GM21526 (cell line): ENCODE results near the gene ATF7IP.
"Not testable (repeated sequence)": the region's sequence is repeated elsewhere in the genome, so short reads cannot be mapped to it uniquely, and the experiment has no call there.

Experiments used
- ATAC-seq: cut with Tn5 transposase; IDR thresholded peaks from one replicate; pipeline ENCODE4 v1.9.1; 2021; ENCODE audit warnings: moderate library complexity; ENCODE audit not compliant: unreplicated experiment, low FRiP score

Gene ATF7IP, protein sequence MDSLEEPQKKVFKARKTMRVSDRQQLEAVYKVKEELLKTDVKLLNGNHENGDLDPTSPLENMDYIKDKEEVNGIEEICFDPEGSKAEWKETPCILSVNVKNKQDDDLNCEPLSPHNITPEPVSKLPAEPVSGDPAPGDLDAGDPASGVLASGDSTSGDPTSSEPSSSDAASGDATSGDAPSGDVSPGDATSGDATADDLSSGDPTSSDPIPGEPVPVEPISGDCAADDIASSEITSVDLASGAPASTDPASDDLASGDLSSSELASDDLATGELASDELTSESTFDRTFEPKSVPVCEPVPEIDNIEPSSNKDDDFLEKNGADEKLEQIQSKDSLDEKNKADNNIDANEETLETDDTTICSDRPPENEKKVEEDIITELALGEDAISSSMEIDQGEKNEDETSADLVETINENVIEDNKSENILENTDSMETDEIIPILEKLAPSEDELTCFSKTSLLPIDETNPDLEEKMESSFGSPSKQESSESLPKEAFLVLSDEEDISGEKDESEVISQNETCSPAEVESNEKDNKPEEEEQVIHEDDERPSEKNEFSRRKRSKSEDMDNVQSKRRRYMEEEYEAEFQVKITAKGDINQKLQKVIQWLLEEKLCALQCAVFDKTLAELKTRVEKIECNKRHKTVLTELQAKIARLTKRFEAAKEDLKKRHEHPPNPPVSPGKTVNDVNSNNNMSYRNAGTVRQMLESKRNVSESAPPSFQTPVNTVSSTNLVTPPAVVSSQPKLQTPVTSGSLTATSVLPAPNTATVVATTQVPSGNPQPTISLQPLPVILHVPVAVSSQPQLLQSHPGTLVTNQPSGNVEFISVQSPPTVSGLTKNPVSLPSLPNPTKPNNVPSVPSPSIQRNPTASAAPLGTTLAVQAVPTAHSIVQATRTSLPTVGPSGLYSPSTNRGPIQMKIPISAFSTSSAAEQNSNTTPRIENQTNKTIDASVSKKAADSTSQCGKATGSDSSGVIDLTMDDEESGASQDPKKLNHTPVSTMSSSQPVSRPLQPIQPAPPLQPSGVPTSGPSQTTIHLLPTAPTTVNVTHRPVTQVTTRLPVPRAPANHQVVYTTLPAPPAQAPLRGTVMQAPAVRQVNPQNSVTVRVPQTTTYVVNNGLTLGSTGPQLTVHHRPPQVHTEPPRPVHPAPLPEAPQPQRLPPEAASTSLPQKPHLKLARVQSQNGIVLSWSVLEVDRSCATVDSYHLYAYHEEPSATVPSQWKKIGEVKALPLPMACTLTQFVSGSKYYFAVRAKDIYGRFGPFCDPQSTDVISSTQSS

DNA sequence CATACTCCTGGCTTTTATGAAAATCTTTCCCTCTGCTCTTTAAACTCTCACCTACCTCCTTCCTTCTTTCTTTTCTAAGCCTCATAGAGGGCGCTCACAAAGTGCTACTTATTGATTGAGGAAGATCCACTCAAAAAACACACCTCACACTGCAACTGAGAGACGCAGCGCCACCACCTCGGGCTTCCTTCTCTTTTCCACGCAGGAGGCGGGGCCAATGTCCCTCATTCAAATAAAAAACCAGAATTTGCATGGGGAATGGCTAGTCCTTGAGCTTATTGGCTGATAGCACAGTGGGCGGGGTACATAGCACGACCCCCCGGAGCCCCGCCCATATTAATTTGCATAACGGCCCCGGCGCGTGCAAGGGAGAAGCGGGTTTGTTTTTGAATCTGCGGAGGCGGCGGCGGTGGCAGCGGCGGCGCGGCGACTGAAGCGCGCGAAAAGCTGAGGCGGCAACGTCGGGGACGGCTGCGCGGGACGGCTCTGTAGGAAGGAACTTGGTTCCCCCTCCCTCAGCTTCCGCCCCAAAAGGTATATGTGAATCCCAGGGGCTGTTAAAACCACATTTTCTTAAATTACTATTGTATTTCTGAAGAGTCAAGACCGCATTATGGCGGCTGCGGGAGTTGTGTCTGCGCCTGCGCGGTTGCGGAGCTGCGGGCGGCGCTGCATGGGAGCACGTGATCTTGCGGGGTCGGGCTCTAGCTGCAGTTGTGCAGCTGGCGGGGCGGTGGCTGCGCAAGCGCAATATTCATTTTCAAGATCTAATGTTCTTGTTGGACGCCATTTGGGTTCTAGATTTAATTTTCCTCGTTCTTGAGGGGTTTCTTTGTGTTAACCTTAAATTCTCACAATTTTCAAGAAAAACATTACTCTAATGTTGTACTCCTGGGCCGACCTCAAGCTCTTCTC is at the start of gene ATF7IP:
Gene ATF7IP (plus strand): TSS at position 389 of the 915 bp plus-strand sequence. CDS start 58,234 bp downstream, outside the sequence.
- ATAC-seq: peak; percentile 64

DNA sequence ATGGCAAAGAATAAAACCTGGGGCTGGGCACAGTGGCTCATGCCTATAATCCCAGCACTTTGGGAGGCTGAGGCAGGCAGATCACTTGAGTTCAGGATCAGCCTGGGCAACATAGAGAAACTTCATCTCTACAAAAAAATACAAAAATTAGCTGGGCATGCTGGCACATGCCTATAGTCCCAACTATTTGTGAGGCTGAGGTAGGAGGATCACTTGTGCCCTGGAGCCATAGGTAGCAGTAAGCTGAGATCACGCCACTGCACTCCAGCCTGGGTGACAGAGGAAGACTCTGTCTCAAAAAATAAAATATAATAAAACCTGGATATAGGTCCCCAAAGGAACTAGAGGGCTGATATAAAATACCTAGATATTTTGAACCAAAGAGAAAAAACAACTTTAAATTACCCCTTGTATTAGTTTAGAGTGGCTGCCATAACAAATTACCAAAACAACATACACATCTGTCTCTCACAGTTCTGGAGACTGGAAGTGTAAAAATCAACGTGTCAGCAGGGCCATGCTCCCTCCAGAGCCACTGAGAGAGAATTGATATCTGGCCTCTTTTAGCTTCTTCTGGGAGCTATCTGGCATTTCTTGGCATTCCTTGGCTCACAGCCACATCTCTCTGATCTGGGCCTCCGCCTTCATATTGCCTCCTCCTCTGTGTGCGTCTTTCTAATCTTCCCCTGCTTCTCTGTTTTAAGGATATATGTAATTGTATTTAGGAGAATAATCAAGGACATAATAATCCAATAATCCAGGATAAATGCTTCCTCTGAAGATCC is 47.9 kb upstream of the ATF7IP start:
- ATAC-seq: no peak

DNA sequence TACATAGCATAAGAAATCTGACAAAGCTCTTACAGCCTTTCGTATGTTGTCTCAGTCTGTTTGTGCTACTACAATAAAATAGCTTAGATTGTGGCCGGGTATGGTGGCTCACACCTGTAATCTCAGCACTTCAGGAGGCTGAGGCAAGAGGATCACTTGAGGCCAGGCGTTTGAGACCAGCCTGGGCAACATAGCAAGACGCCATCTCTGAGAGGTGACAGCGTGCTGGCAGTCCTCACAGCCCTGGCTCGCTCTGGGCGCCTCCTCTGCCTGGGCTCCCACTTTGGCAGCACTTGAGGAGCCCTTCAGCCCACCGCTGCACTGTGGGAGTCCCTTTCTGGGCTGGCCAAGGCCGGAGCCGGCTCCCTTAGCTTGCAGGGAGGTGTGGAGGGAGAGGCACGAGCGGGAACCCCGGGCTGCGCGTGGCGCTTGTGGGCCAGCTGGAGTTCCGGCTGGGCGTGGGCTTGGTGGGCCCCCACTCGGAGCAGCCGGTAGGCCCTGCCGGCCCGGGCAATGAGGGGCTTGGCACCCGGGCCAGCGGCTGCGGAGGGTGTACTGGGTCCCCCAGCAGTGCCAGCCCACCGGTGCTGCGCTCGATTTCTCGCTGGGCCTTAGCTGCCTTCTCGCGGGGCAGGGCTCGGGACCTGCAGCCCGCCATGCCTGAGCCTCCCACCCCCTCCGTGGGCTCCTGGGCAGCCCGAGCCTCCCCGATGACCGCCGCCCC is 45.6 kb upstream of the ATF7IP start:
- ATAC-seq: not testable (repeated sequence)

DNA sequence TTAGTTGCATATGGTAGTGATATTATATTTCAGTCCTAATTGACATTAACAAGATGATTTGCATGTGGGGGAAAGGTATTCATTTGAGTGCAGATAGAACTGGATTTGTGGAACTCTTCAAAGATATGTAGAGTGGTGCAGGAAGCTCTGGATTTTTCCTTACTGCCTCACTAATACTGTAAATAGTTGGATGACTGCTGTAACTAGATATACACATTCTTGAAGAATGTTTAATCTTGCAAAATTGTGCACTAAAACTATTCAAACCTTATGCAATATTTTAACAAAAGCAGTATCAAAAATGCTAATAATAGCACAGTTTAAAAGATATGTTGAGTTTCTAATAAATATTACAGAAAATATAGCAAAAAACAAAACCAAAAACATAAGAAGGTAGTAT is 43.1 kb upstream of the ATF7IP start:
- no peak for ATAC-seq

DNA sequence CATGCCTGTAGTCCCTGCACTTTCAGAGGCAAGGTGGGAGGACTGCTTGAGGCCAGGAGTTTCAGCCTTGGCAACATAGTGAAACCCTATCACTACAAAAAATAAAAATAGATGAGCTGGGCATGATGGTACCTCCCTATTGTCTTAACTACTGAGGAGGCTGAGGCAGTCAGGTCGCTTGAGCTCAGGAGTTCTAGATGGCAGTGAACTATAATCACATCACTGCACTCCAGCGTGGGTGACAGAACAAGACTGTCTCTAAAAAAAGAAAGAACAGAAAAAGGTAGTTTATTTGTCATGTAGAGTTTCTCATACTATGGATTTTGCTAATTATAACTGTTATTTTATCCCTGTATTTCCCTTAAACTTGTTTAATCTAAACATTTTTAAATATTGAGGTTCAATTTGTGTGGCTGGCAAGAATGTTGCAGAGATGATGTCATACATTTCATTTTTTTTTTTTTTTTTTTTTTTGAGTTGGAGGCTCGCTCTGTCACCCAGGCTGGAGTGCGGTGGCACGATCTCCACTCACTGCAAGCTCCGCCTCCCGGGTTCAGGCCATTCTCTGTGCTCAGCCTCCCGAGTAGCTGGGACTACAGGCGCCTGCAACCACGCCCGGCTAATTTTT is 39.7 kb upstream of the ATF7IP start:
- no peak for ATAC-seq

DNA sequence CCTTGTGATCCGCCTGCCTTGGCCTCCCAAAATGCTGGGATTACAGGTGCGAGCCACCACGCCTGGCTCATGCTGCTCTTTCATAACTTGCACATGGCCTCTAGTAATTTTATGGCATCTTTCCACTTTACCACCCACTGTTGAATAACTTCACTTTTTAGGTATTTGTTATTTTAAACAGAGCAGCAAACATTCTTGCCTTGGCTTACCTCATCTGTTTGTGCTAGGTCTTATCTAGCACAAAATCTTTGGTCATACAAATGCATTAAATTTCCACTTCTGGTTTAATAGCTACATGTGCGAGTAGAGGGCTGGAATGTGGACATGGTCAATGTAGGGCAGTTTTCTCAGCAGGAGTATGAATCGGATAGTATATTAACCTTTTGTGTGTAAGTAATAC is 38.8 kb upstream of the ATF7IP start:
- ATAC-seq: no peak

DNA sequence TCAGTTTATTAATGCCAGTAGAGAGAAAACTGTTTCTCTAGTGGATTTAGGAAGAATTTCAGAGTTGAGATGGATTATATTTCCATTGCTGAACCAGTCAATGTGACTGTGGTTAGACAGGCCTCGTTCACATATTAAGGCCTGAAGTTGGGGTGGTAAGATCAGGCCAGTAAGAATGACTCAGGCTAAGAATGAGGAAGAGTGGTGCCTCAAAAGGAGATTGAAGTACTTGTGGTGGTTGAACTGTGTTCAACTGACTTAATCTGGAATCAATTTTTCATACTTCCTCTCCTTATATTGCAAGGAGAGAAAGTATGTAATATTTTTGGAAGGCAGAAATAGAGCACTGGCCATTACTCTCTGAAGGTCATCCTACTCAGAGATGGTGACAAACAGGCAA is 37.8 kb upstream of the ATF7IP start:
- no peak for ATAC-seq

DNA sequence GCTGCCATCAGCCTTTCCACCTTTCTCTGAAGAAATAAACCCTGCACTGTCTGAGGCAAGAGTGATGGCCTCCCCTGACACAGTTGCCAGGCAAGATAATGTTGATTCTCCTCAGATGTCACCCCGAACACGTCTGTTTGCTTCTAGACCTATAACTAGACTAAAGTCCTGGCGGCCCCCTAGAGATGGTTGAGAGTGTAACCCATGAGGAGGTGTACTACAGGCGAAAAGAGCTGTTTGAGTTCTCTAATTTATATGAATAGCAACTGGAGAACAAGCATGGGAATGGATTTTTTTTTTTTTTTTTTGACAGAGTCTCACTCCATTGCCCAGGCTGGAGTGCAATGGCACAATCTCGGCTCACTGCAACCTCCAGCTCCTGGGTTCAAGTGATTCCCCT is 33.0 kb upstream of the ATF7IP start:
- ATAC-seq: no peak

DNA sequence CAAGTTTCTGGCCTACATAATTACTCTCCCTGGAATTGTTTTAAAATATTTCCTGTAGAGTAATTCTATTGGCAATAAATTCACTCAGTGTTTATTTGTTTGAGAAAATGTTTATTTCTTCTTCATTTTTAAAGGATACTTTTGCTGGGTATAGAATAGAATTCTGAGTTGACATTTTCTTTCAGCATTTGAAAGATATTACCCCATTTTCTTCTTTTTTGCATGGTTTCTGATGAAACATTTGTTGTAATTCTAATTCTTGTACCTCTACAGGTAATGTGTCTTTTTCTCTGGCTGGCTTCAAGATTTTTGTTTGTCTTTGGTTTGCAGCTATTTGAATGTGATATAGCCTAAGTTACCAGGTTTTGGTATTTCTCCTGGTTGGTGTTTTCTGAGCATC is 25.1 kb upstream of the ATF7IP start:
- ATAC-seq: no peak

DNA sequence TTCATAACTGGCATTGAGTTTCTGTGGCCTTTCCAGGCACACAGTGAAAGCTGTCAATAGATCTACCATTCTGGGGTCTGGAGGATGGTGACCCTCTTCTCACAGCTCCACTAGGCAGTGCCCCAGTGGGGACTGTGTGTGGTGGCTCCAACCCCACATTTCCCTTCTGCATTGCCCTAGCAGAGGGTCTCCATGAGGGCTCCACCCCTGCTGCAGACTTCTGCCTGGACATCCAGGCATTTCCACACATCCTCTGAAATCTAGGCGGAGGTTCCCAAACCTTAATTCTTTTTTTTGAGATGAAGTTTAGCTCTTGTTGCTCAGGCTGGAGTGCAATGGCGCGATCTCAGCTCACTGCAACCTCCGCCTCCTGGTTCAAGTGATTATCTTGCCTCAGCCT is 14.0 kb upstream of the ATF7IP start:
- not testable (repeated sequence) for ATAC-seq

DNA sequence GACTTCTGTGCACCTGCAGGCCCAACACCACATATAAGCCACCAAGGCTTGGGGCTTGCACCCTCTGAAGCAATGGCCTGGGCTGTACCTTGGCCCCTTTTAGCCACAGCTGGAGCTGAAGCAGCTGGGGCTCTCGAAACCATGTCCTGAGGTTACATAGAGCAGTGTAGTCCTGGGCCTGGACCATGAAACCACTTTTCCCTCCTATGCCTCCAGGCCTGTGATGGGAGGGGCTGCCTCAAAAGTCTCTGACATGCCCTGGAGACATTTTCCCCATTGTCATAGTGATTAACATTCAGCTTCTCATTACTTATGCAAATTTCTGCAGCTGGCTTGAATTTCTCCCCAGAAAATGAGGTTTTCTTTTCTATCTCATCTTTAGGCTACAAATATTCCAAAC is 13.4 kb upstream of the ATF7IP start:
- ATAC-seq: not testable (repeated sequence)

DNA sequence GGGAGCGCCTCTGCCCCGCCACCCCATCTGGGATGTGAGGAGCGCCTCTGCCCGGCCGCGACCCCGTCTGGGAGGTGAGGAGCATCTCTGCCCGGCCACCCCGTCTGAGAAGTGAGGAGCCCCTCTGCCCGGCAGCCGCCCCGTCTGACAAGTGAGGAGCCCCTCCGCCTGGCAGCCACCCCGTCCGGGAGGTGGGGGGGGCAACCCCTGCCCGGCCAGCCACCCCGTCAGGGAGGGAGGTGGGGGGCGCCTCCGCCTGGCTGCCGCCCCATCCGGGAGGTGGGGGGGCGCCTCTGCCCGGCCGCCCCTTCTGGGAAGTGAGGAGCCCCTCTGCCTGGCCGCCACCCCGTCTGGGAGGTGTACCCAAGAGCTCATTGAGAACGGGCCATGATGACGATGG is 10.8 kb upstream of the ATF7IP start:
- ATAC-seq: not testable (repeated sequence)

DNA sequence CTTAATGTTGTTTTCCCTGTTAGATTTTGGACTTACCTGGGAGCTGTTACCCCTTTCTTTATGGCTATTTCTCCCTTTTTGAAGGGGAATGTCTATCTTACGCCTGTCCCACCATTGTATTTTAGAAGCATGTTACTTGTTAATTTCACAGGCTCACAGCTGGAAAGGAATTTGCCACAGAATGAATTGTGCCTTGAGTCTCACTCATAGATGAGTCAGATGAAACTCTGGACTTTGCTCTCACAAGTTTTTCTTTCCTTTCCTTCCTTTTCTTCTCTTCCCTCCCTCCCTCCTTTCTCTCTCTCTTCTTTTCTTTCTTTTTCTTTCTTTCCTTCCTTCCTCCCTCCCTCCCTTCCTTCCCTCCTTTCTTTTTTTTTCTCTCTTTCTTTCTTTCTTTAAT is 9.3 kb upstream of the ATF7IP start:
- no peak for ATAC-seq

DNA sequence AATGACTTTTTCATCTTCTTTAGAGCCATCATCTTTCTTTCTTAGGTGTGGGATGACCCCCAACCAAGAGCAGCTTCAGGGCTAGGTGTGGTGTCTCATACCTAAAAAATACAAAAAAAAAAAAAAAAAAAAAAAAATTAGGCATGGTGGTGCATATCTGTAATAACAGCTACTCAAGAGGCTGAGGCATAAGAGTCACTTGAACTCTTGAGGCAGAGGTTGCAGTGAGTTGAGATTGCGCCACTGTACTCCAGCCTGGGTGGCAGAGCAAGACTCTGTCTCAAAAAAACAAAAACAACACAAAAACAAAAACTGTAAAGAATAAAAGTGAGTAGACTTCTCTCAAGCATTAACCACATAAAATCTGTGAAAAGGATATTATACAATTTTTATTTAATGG is 8.0 kb upstream of the ATF7IP start:
- no peak for ATAC-seq

DNA sequence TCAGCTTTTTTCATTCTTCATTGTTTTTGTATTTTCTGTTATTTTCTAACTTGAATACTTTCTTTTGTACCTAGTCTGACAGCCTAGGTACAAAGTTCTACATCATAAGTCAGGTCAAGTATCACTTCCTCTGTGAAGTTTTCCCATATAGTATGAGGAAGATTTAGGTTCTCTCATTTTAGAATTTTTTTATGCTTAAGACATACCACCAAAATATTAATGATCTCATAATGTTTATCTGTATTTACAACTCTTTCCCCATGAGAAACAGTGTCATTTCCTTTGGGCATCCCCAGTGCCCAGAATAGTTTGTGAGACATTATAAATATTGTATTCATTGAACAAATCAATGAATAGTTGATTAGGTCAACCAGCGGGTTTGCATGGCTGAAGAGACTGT is 3.1 kb upstream of the ATF7IP start:
- no peak for ATAC-seq

DNA sequence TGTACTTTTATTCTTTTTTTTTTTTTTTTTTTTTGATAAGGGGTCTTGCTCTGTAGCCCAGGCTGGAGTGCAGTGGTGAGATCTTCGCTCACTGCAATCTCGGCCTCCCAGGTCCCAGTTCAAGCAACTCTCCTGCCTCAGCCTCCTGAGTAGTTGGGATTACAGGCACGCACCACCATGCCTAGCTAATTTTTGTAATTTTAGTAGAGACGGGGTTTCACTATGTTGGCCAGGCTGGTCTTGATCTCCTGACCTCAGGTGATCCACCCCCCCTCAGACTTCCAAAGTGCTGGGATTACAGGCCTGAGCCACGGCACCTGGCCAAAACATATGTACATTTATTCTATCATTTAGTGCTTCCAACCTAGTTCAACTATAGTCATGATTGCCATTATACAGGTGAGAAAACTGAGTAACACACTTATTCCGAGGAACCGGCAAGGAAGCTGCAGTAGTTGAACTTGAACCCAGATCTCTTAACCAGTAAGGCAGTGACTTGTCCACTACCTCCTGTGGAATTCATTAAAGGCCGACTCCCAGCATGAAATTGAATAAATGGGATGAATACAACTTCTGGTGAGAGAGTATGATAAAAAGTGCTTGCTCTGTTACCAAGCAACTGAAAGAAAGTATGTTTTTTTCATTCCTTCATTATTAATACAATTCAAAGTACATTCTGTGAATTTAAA is 755 bp upstream of the ATF7IP start:
- ATAC-seq: no peak
